ENCODE data around the gene EHMT2.

Gene EHMT2

GRCh38 chr6:31899882-31900722 is 2.6 kb upstream of the EHMT2 start:
- no peak for DNase-seq (ENCODE audit: low spot score)
- TF ChIP-seq CTCF (IDR thresholded peaks at IDR 0.05; ENCODE audit: borderline replicate concordance, control extremely low read depth, extremely low read depth, insufficient read depth, missing control alignments), result no peak
- in situ Hi-C loops (cut with MboI; ENCODE audit: low sequenced_read_pairs, unreplicated experiment), result no loop called here

- DNase-seq (ENCODE audit: low spot score), result no peak
- TF ChIP-seq CTCF (IDR thresholded peaks at IDR 0.05; ENCODE audit: borderline replicate concordance, control extremely low read depth, extremely low read depth, insufficient read depth, missing control alignments), result no peak
- in situ Hi-C loops (cut with MboI; ENCODE audit: low sequenced_read_pairs, unreplicated experiment), result no loop called here
Measured at GRCh38 chr6:31899215-31899614, 1.7 kb upstream of the EHMT2 start.

GRCh38 chr6:31898383-31899011 is 999 bp upstream of the EHMT2 start:
- in situ Hi-C loops (cut with MboI; ENCODE audit: low sequenced_read_pairs, unreplicated experiment), result no loop called here
- no peak for TF ChIP-seq CTCF (IDR thresholded peaks at IDR 0.05; ENCODE audit: borderline replicate concordance, control extremely low read depth, extremely low read depth, insufficient read depth, missing control alignments)
- peak; percentile 45 for DNase-seq (ENCODE audit: low spot score)

- in situ Hi-C loops (cut with MboI; ENCODE audit: low sequenced_read_pairs, unreplicated experiment), result no loop called here
- TF ChIP-seq CTCF (IDR thresholded peaks at IDR 0.05; ENCODE audit: borderline replicate concordance, control extremely low read depth, extremely low read depth, insufficient read depth, missing control alignments), result no peak
- no peak for DNase-seq (ENCODE audit: low spot score)
Measured at GRCh38 chr6:31896856-31897611, 464 bp downstream of the EHMT2 start.

GRCh38 chr6:31896493-31896855 is 1.0 kb downstream of the EHMT2 start:
- TF ChIP-seq CTCF (IDR thresholded peaks at IDR 0.05; ENCODE audit: borderline replicate concordance, control extremely low read depth, extremely low read depth, insufficient read depth, missing control alignments), result no peak
- in situ Hi-C loops (cut with MboI; ENCODE audit: low sequenced_read_pairs, unreplicated experiment), result no loop called here
- DNase-seq (ENCODE audit: low spot score), result no peak

- TF ChIP-seq CTCF (IDR thresholded peaks at IDR 0.05; ENCODE audit: borderline replicate concordance, control extremely low read depth, extremely low read depth, insufficient read depth, missing control alignments), result no peak
- no peak for DNase-seq (ENCODE audit: low spot score)
- in situ Hi-C loops (cut with MboI; ENCODE audit: low sequenced_read_pairs, unreplicated experiment), result no loop called here
Measured at GRCh38 chr6:31892821-31893220, 4.7 kb downstream of the EHMT2 start.

Measured in GM13976 (cell line).